Measurements from ENCODE around the gene KIAA1671. TPM values are rescaled to one million over a fixed set of nuclear protein-coding genes. Genes with fewer than 3 reads are reported as not detected.

The KIAA1671 gene
- polyA plus RNA-seq, 1 donor from 2014 or later: 3.0 TPM

- no peaks in the 10 kb centered on the region for H3K36me3 ChIP-seq (ENCODE audit: insufficient read depth, low read length)
- no peaks in the 10 kb centered on the region for H3F3A ChIP-seq (ENCODE audit: insufficient read depth, low read length, poor library complexity, severe bottlenecking)
- H3K9ac ChIP-seq (ENCODE audit: low read length): no peak overlapping the region
- TF ChIP-seq MXI1 (conservative IDR thresholded peaks at IDR 0.05; ENCODE audit: poor library complexity, severe bottlenecking) (no peak), POLR2AphosphoS5 (IDR thresholded peaks at IDR 0.05) (no peak), EP300 (conservative IDR thresholded peaks at IDR 0.05; ENCODE audit: poor library complexity, severe bottlenecking) (no peak)
- no peaks in the 10 kb centered on the region for H3K9me2 ChIP-seq (ENCODE audit: insufficient read depth, low read length)
- H2AFZ ChIP-seq (ENCODE audit: low read depth, low read length): no peak overlapping the region
- H3K27me3 ChIP-seq (ENCODE audit: insufficient read depth, low read depth, low read length): no peaks in the 10 kb centered on the region
- H3K27ac ChIP-seq (ENCODE audit: low read length): no peak overlapping the region
- no peaks in the 10 kb centered on the region for H3K9me3 ChIP-seq (ENCODE audit: low read length)
- H3K79me2 ChIP-seq (replicated peaks; ENCODE audit: insufficient read depth, low read length): no peaks in the 10 kb centered on the region
- no peaks in the 10 kb centered on the region for H4K20me1 ChIP-seq (ENCODE audit: insufficient read depth)
- H3K4me3 ChIP-seq (ENCODE audit: low read length): no peak overlapping the region
- H3K4me2 ChIP-seq (ENCODE audit: low read length): no peak overlapping the region
These were observed 118.4 kb downstream of the KIAA1671 start for GRCh38 chr22:25070956-25071355.

GRCh38 chr22:25071720-25072119 lies 119.2 kb downstream of the KIAA1671 start:
- Histone ChIP-seq H3K36me3 (ENCODE audit: insufficient read depth, low read length) (no peaks in the 10 kb centered on the region), H3K27ac (ENCODE audit: low read length) (no peak overlapping the region), H3K79me2 (replicated peaks; ENCODE audit: insufficient read depth, low read length) (no peaks in the 10 kb centered on the region), H3F3A (ENCODE audit: insufficient read depth, low read length, poor library complexity, severe bottlenecking) (no peaks in the 10 kb centered on the region), H3K9me2 (ENCODE audit: insufficient read depth, low read length) (no peaks in the 10 kb centered on the region), H3K4me3 (ENCODE audit: low read length) (no peak overlapping the region), H3K9ac (ENCODE audit: low read length) (no peak overlapping the region), H3K4me2 (ENCODE audit: low read length) (no peak overlapping the region), H4K20me1 (ENCODE audit: insufficient read depth) (no peaks in the 10 kb centered on the region), H3K27me3 (ENCODE audit: insufficient read depth, low read depth, low read length) (no peaks in the 10 kb centered on the region), H3K9me3 (ENCODE audit: low read length) (no peaks in the 10 kb centered on the region), H2AFZ (ENCODE audit: low read depth, low read length) (no peak overlapping the region)
- TF ChIP-seq POLR2AphosphoS5 (IDR thresholded peaks at IDR 0.05): no peak
- TF ChIP-seq SMC3 (conservative IDR thresholded peaks at IDR 0.05; ENCODE audit: poor library complexity): no peak
- TF ChIP-seq TAF1 (IDR thresholded peaks at IDR 0.05; ENCODE audit: low read depth): no peak
- no peak for TF ChIP-seq RAD21 (conservative IDR thresholded peaks at IDR 0.05)
- no peak for TF ChIP-seq EZH2 (IDR thresholded peaks at IDR 0.05; ENCODE audit: borderline replicate concordance, insufficient read depth, low read length, poor library complexity, severe bottlenecking)
- TF ChIP-seq, protein P1, sequence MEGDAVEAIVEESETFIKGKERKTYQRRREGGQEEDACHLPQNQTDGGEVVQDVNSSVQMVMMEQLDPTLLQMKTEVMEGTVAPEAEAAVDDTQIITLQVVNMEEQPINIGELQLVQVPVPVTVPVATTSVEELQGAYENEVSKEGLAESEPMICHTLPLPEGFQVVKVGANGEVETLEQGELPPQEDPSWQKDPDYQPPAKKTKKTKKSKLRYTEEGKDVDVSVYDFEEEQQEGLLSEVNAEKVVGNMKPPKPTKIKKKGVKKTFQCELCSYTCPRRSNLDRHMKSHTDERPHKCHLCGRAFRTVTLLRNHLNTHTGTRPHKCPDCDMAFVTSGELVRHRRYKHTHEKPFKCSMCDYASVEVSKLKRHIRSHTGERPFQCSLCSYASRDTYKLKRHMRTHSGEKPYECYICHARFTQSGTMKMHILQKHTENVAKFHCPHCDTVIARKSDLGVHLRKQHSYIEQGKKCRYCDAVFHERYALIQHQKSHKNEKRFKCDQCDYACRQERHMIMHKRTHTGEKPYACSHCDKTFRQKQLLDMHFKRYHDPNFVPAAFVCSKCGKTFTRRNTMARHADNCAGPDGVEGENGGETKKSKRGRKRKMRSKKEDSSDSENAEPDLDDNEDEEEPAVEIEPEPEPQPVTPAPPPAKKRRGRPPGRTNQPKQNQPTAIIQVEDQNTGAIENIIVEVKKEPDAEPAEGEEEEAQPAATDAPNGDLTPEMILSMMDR (IDR thresholded peaks at IDR 0.05; ENCODE audit: poor library complexity, severe bottlenecking): no peak
- TF ChIP-seq, protein P2, sequence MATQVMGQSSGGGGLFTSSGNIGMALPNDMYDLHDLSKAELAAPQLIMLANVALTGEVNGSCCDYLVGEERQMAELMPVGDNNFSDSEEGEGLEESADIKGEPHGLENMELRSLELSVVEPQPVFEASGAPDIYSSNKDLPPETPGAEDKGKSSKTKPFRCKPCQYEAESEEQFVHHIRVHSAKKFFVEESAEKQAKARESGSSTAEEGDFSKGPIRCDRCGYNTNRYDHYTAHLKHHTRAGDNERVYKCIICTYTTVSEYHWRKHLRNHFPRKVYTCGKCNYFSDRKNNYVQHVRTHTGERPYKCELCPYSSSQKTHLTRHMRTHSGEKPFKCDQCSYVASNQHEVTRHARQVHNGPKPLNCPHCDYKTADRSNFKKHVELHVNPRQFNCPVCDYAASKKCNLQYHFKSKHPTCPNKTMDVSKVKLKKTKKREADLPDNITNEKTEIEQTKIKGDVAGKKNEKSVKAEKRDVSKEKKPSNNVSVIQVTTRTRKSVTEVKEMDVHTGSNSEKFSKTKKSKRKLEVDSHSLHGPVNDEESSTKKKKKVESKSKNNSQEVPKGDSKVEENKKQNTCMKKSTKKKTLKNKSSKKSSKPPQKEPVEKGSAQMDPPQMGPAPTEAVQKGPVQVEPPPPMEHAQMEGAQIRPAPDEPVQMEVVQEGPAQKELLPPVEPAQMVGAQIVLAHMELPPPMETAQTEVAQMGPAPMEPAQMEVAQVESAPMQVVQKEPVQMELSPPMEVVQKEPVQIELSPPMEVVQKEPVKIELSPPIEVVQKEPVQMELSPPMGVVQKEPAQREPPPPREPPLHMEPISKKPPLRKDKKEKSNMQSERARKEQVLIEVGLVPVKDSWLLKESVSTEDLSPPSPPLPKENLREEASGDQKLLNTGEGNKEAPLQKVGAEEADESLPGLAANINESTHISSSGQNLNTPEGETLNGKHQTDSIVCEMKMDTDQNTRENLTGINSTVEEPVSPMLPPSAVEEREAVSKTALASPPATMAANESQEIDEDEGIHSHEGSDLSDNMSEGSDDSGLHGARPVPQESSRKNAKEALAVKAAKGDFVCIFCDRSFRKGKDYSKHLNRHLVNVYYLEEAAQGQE (IDR thresholded peaks at IDR 0.05; ENCODE audit: borderline replicate concordance): no peak
- no peak for TF ChIP-seq MXI1 (conservative IDR thresholded peaks at IDR 0.05; ENCODE audit: poor library complexity, severe bottlenecking)
- no peak for TF ChIP-seq EP300 (conservative IDR thresholded peaks at IDR 0.05; ENCODE audit: poor library complexity, severe bottlenecking)

DNA sequence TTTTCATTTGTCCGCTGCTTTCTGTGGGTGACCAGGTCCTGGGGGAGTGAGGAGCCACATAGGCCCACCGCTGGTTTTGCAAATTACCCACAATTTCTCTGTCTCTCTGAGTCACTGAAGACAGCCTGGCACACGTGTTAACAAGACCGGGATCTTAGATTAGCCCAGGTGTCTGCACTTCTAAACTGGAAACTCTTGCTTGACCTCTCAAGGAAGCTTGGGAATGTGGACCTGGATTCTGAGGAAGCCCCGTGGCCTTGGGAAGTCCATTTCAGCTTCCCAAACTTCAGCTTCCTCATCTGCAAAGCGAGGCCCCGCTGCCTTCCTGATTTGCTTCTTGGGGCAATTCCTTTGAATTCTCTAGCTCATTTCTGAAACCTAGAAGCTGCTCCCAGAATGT lies 119.9 kb downstream of the KIAA1671 start:
- Histone ChIP-seq H3K9me2 (ENCODE audit: insufficient read depth, low read length) (no peaks in the 10 kb centered on the region), H3K9ac (ENCODE audit: low read length) (no peak overlapping the region), H4K20me1 (ENCODE audit: insufficient read depth) (no peaks in the 10 kb centered on the region), H2AFZ (ENCODE audit: low read depth, low read length) (no peak overlapping the region), H3K4me2 (ENCODE audit: low read length) (no peak overlapping the region), H3K27ac (ENCODE audit: low read length) (no peak overlapping the region), H3K79me2 (replicated peaks; ENCODE audit: insufficient read depth, low read length) (no peaks in the 10 kb centered on the region), H3K27me3 (ENCODE audit: insufficient read depth, low read depth, low read length) (no peaks in the 10 kb centered on the region), H3F3A (ENCODE audit: insufficient read depth, low read length, poor library complexity, severe bottlenecking) (no peaks in the 10 kb centered on the region), H3K4me3 (ENCODE audit: low read length) (no peak overlapping the region), H3K36me3 (ENCODE audit: insufficient read depth, low read length) (no peaks in the 10 kb centered on the region), H3K9me3 (ENCODE audit: low read length) (no peaks in the 10 kb centered on the region)
- no peak for TF ChIP-seq SMC3 (conservative IDR thresholded peaks at IDR 0.05; ENCODE audit: poor library complexity)
- TF ChIP-seq POLR2AphosphoS5 (IDR thresholded peaks at IDR 0.05): no peak
- no peak for TF ChIP-seq EP300 (conservative IDR thresholded peaks at IDR 0.05; ENCODE audit: poor library complexity, severe bottlenecking)
- TF ChIP-seq, protein P2 (IDR thresholded peaks at IDR 0.05; ENCODE audit: borderline replicate concordance): no peak
- TF ChIP-seq, protein P1 (IDR thresholded peaks at IDR 0.05; ENCODE audit: poor library complexity, severe bottlenecking): no peak
